Stimulated activated CD8-positive, alpha-beta memory T cell treated with anti-CD3 and anti-CD28 coated beads, Interleukin-7, amount 100 ng/mL, for 1 hour (primary cell): ENCODE results near the gene FETUB.
"Not testable (repeated sequence)": the region's sequence is repeated elsewhere in the genome, so short reads cannot be mapped to it uniquely, and the experiment has no call there.

Experiments used
- DNase-seq, 2 donors: peaks; one replicate each; pipeline ENCODE4 v3.0.0-alpha.2; 2020; ENCODE audit warnings: low read depth in 2 of 2

FETUB gene

DNA sequence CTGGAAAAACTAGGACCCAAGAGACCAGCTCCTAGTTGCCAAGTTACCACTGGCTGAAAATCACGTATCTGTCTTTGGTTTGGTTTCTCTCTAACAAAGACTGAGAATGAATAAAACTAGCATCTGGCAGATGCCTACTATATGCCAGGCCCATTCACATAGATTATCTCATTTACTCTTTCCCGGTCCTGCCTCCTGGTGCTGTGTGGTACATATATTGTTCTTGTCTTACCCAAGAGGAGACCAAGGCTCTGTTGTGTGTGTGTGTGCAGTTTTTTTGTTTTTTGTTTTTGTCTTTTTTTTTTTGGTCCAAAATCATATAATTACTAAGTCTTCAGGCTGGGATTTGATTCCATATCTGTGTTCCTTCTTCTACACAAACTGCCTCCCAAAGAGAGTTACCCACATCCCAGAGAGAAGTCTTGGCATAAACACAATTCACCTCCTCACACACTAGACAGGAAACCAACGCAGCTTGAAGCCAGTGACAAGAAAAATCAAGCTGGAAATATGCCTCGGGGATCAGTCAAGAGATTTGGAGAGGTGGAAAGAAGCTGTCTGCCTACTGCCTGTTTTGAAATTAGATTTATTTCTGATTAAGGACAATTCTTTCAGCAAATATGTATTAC lies 26.4 kb upstream of the FETUB start:
- no peak for DNase-seq

DNA sequence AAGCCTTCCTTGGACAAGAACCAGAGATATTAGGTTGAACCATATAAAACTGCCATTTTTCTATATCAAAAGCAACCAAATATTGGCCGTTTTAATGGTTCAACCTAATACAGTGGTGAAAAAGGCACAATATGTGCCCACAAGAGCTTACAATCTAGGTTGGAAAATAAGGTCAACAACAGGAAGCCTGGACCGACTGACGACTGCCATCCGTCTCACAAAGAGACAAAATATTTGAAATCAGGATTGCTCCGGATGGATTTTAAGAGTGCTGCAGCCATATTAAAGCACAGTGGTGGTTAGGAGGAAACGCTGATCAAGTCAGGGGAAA lies 26.0 kb upstream of the FETUB start:
- DNase-seq, result no peak

- DNase-seq, result peak; percentile 37 to 58
Measured at GRCh38 chr3:186614597-186615483, 25.4 kb upstream of the FETUB start.

DNA sequence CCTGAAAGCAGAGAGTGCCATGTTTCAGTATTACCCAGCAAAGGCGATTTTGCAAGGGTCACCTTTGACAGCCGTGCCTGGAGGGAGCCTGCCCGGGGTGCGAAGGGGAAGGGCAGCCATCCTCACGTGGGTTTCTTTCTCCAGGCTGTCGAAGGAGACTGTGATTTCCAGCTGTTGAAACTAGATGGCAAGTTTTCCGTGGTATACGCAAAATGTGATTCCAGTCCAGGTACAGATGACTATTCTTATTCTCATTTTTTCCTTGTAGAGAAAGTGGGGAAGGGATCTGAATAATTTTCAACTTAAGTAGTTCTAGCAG lies 23.9 kb upstream of the FETUB start:
- DNase-seq, result no peak

GRCh38 chr3:186617036-186617946 lies 22.9 kb upstream of the FETUB start:
- DNase-seq, result peak; percentile 67 to 75

GRCh38 chr3:186618318-186618938 lies 21.8 kb upstream of the FETUB start:
- no peak for DNase-seq

DNA sequence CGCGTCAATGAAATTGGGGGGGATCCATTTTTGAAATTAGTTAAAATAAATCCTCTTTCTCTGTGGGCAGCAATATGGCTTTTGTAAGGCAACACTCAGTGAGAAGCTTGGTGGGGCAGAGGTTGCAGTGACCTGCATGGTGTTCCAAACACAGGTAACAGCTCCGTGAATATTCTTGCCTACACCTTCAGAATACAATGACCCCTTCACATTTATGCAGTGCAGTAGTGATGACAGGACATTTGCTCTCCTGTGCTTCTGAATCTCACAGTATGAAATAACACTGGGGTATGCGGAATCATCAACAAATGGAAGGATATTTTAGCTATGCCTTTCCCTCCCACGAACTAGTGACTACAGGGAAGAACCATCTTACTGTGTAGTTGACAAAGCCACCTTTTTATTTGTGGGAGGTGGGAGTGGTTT lies 20.4 kb upstream of the FETUB start:
- DNase-seq, result no peak

DNA sequence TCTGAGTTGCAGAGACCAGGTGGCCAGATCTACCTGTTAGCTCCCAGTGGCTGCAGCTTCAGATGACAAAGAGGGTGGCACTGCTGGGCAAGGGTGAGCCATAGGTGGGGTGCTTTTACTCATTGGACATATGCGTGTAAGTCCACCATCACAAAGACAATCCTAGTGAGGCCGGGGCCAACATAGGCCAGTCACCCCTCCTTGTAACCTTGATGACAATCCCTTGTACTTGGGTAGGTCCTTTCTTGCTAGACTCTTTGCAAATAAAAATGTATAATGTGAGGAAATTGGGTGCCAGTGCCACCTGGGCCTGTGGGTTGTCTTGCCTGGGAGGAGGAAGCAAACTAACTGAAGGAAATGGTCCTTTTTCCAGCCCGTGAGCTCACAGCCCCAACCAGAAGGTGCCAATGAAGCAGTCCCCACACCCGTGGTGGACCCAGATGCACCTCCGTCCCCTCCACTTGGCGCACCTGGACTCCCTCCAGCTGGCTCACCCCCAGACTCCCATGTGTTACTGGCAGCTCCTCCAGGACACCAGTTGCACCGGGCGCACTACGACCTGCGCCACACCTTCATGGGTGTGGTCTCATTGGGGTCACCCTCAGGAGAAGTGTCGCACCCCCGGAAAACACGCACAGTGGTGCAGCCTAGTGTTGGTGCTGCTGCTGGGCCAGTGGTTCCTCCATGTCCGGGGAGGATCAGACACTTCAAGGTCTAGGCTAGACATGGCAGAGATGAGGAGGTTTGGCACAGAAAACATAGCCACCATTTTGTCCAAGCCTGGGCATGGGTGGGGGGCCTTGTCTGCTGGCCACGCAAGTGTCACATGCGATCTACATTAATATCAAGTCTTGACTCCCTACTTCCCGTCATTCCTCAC lies 19.7 kb upstream of the FETUB start:
- no peak for DNase-seq

DNA sequence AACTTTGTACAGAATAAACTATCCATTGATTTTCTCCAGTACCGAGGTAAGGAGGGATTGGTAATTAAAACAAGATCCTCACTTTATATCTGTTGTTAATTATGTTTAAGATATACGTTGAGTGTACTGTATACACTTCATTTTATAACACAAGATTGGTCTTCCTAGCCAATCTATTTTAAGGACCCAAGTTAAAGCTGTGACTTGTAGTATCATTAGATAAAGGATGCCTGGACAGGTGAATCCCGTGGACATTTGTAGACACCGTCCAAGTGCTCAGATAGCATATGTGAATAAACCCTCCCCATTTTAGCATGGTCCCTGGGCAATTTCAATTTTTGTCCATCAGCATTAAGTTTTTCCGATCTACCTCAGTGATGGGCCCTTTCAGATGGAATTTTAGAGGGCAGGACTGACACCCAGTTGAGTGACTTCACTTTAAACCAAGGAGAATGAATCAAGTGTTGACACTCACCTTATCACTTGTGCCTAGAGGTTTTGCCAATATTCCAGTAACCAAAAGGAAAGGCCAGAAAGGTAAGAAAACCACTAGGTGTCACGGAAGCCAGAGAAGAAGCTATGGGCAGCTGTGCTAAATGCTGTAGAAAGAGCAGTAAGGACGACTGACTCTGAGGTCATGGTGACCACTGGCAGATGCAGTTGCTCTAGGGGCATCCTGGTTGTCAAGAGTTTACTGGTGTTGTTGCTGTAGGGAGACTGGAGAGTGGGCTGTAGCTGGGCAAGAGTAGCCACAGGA lies 18.1 kb upstream of the FETUB start:
- no peak for DNase-seq

- DNase-seq, result no peak
Measured at GRCh38 chr3:186622651-186623310, 17.4 kb upstream of the FETUB start.

DNA sequence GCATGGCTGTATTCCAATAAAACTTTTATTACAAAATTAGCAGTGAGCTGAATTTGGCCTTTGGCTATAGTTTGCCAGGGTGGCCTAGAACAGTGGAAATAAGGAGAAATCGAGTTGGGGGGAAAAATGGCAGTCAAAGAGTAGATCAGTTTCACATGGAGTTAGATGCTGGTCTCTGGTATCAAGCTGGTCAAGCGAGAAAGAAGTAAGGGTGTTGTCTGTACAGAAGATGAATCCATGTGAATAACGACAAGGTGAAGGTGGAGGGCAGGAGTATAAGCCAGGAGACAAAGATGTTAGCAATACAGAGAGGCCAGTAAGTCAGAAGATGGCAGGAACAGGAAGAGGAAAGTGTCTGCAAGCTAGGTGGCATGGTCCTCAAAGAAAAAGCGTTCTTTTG lies 15.6 kb upstream of the FETUB start:
- DNase-seq, result no peak

DNA sequence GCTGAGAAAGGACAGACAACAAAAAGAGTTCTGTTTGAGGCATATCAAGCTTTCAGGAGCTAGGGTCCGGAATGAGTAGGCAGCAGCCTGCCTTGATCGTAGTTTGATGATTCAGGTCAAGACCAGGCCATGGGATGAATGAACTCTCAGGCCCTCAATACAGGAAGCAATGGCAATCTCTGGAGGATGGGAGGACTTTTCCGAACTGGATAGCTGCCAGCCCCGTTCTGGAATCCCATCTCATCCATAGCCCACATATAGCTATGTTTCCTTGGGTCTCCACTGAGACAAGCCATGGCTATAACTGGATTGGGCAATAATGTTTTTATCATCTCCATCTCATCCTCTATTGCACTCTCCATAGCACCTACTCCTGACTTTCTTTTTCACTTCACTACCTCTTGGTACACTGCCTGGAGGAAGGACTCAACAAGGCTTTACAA lies 14.6 kb upstream of the FETUB start:
- no peak for DNase-seq

DNA sequence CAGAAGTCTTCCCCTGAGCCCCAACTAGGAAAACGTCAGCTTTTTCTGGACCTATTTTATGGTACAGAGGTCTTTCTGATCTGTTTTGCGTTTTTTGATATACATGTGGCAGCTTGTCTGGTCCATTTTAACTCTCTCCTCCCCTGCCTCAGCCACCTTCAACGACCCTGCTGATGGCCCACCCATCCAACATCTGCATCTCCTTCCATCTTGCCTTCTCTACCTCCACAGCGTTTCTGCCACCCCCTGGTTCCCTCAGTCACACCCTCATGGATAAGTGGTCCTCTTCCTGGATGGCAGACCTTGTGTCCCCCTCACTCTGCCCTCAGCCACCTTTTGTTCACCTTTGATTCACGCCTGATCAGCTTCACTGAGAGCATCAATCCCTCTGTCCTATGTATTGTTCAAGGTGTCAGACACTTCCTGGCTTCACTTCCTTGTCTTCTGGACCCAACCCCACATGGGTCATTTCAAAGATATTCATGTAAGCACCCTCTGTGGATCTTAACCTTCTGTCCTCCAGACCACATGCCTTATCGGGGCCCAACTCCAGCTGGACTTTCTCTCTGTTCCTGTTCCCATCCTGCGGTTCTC lies 13.8 kb upstream of the FETUB start:
- no peak for DNase-seq

- no peak for DNase-seq
Measured at GRCh38 chr3:186627852-186628414, 12.3 kb upstream of the FETUB start.

DNA sequence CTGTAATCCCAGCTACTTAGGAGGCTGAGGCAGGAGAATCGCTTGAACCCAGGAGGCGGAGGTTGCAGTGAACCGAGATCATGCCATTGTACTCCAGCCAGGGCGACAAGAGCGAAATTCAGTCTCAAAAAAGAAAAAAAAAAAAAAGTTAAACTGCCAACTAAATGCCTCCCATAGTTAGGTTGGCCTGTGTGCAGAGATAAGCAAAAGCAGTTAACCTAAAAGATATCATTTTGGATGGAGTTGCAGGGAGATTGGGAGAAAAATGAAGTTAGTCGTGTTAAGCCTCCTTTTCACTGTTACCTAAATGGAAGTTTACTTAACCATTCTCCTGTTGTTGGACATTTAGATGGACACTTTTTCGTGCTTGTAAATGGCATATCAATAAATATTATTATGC lies 11.4 kb upstream of the FETUB start:
- DNase-seq, result no peak

DNA sequence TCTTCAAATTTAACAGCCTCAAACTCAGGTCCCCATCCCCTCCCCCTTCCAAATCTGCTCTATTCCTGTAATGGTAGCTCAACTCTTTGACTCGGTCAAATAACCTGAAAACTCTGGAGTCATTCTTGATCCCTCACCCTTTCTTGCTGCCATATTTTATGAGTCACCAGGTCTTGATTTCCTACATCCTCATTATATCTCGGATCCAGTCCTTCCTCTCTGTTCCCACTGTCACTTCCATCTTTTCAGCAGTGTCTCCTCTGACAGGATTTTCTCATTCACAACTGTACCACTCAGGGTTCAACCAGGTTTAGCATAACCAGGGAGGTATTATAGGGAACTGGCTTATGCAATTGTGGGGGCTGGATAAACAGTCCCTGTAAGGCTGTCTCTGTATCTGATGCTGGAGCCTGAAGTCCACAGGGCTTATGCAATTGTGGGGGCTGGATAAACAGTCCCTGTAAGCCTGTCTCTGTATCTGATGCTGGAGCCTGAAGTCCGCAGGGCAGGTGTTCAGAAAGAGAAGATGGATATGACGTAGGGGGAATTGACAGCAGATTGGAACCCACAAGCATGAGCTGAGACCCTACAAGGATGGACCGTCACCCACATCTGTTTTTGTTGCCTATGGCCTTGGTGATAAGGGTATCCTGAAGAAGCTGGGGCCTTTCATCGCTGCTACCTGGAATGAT lies 9.1 kb upstream of the FETUB start:
- DNase-seq, result no peak

DNA sequence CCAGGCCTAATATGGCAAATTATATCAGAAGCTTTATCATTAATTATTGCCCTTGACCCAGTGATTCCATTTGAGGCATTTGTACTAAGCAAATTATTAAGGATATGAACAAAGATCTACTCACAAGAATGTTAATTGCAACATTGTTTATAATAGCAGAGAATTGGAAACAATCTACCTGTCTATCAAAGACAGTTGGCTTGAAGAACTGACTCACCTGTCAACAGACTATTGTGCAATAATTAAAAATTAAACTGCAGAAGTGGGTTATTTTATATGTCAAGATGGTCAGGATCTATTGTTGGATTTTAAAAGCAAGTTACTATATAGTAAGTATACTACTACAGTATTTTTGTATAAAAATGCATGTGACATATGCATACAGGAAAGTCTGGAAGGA lies 6.7 kb upstream of the FETUB start:
- no peak for DNase-seq

GRCh38 chr3:186634207-186634606 lies 6.0 kb upstream of the FETUB start:
- DNase-seq, result not testable (repeated sequence)
